K562 (cell line): Measurements from ENCODE around the gene TM9SF4. TPM values are rescaled to one million over a fixed set of nuclear protein-coding genes. Genes with fewer than 3 reads are reported as not detected.
A peak's percentile ranks its signal among the peaks of the same experiment; 100 is the strongest.

Experiments used
- ATAC-seq: fragments of 200-7000 bp; cut with Tn5 transposase; 3 replicates; pipeline ENCODE4 v1.9.1; 2020; ENCODE audit warnings: moderate library complexity
- BruUV-seq: library from RNA; stranded (reverse); fragments of 400-500 nt; replicated peaks from 2 replicates; lab custom pipeline; 2021; lab: Mats Ljungman, UMichigan
- CTCF ChIA-PET: fragments of 300-600 bp; formaldehyde crosslinking; extraction: SDS; loops from one replicate; lab custom pipeline; 2021; ENCODE audit warnings: low intra/inter-chr PET ratio; lab: Yijun Ruan, JAX
- POLR2A ChIA-PET: fragments of 300-600, 350-650 bp; sonication (Branson Sonifier 250); formaldehyde crosslinking; extraction: SDS; loops from one replicate; lab custom pipeline; 2021; ENCODE audit warnings: antibody characterized with exemption, inconsistent platforms; lab: Yijun Ruan, JAX
- DNase-seq, 4 experiments: peaks; one replicate each; pipeline versions ENCODE4 v3.0.0 to v3.0.0-alpha.2; 2011 to 2018; ENCODE audit warnings: low spot score in 3 of 4, mixed read lengths in 3 of 4; ENCODE audit errors: extremely low read depth in 1 of 4
- FAIRE-seq: peaks from 2 replicates; lab custom pipeline; 2011; peaks lifted over from hg19 to GRCh38; lab: Jason Lieb, UNC
- H2AFZ ChIP-seq: 2 replicates; pipeline ENCODE4 v1.6.0; 2011; ENCODE audit warnings: low read depth, low read length, control low read depth, inconsistent platforms
- H3K27ac ChIP-seq: fragments of 200-600 bp; 3 replicates; pipeline ENCODE4 v1.8.0; 2011; ENCODE audit warnings: low read depth, mild to moderate bottlenecking, control low read depth, inconsistent platforms, low read length, moderate library complexity, mixed read lengths; ENCODE audit errors: extremely low read depth
- H3K27me3 ChIP-seq, 2 experiments: fragments of 300-600 bp in 1 of 2; 2 replicates in 1 of 2; 3 replicates in 1 of 2; pipeline versions ENCODE4 v1.6.0 to v1.8.0; 2011; ENCODE audit warnings: inconsistent platforms in 2 of 2, low read length in 2 of 2, mild to moderate bottlenecking in 1 of 2, mixed read lengths in 1 of 2, moderate library complexity in 1 of 2; ENCODE audit not compliant: control insufficient read depth in 2 of 2, insufficient read depth in 2 of 2
- H3K36me3 ChIP-seq: fragments of 300-600 bp; 3 replicates; pipeline ENCODE4 v1.8.0; 2011; ENCODE audit warnings: mild to moderate bottlenecking, low read length, inconsistent platforms; ENCODE audit not compliant: control insufficient read depth, insufficient read depth
- H3K4me1 ChIP-seq, 2 experiments: fragments of 200-600 bp in 1 of 2; replicated peaks in 1 of 2; 2 replicates in 1 of 2; 3 replicates in 1 of 2; pipeline versions ENCODE4 v1.5.1 to v1.8.0; 2011; ENCODE audit warnings: inconsistent platforms in 2 of 2, low read length in 2 of 2, mild to moderate bottlenecking in 1 of 2, mixed read lengths in 1 of 2, moderate library complexity in 1 of 2; ENCODE audit not compliant: control insufficient read depth in 2 of 2, insufficient read depth in 2 of 2
- H3K4me2 ChIP-seq: 2 replicates; pipeline ENCODE4 v1.6.1; 2011; ENCODE audit warnings: low read length, control low read depth, inconsistent platforms, mixed read lengths; ENCODE audit not compliant: insufficient read depth
- H3K4me3 ChIP-seq: fragments of 200-600 bp; sonication (generic), shearing (Covaris generic); 2 replicates; pipeline ENCODE4 v1.5.1; 2016; ENCODE audit warnings: control low read depth, inconsistent platforms
- H3K79me2 ChIP-seq: fragments of 200-600 bp; 3 replicates; pipeline ENCODE4 v1.8.0; 2011; ENCODE audit warnings: low read length, inconsistent platforms; ENCODE audit not compliant: control insufficient read depth, insufficient read depth
- H3K9ac ChIP-seq, 2 experiments: 2 replicates each; pipeline versions ENCODE4 v1.6.0 to v1.6.1; 2011; ENCODE audit warnings: low read depth in 2 of 2, low read length in 2 of 2, control low read depth in 1 of 2, inconsistent platforms in 1 of 2, mild to moderate bottlenecking in 1 of 2, mixed read lengths in 1 of 2; ENCODE audit not compliant: insufficient read depth in 1 of 2
- H3K9me1 ChIP-seq: one replicate; pipeline ENCODE4 v1.6.0; 2011; ENCODE audit warnings: inconsistent platforms, mild to moderate bottlenecking, low read length, moderate library complexity; ENCODE audit not compliant: control insufficient read depth, insufficient read depth
- H3K9me3 ChIP-seq: replicated peaks from 2 replicates; pipeline ENCODE4 v1.5.1; 2011; ENCODE audit warnings: low read depth, low read length, inconsistent platforms; ENCODE audit not compliant: control insufficient read depth, insufficient read depth
- H4K20me1 ChIP-seq: replicated peaks from 2 replicates; pipeline ENCODE4 v1.6.1; 2011; ENCODE audit warnings: low read length, inconsistent platforms, mixed read lengths; ENCODE audit not compliant: control insufficient read depth, insufficient read depth
- RBM25 ChIP-seq: fragments of 200-400 bp; formaldehyde crosslinking; IDR thresholded peaks from 2 replicates; pipeline ENCODE4 v1.6.1; 2018; ENCODE audit warnings: low read length, low read depth, moderate library complexity; ENCODE audit not compliant: severe bottlenecking
- ZFP36 ChIP-seq: fragments of 150-350 bp; IDR thresholded peaks from 2 replicates; pipeline ENCODE4 v1.6.1; 2018; ENCODE audit warnings: low read length, low read depth; ENCODE audit not compliant: partially characterized antibody
- ZNF436 ChIP-seq: fragments of 250-450, 450-650 bp; sonication (Bioruptor Pico); formaldehyde crosslinking; IDR thresholded peaks from 2 replicates; pipeline ENCODE4 v1.7.0; 2020; ENCODE audit warnings: mild to moderate bottlenecking
- WGBS: fragments of 100-300 bp; shearing (Covaris generic); methylation state at CpG from one replicate; pipeline ENCODE4 v1.1.6; 2016; ENCODE audit warnings: low coverage, mixed read lengths; ENCODE audit not compliant: insufficient coverage; ENCODE audit errors: missing lambda C conversion rate; 5-methylcytosine and 5-hydroxymethylcytosine counted together
- in situ Hi-C: fragments of 300-500 bp; cut with MboI; formaldehyde crosslinking; loops from 4 replicates; pipeline ENCODE4 v1.15.0; 2018; ENCODE audit warnings: inconsistent platforms, mixed read lengths
- intact Hi-C: fragments of 100-400 bp; cut with micrococcal nuclease; formaldehyde crosslinking; loops from 2 replicates; pipeline ENCODE4 v1.14.2; 2022
- polyA plus RNA-seq, 8 experiments: library from polyadenylated mRNA; depleted of rRNA in 4 of 8; stranded (reverse) in 5 of 8; unstranded in 3 of 8; fragments of >200 nt; fragmentation: Nextera tagmentation in 2 of 8; fragmentation: Illumina TruSeq in 1 of 8; extraction: Ambion mirVana in 2 of 8; extraction: Trizol in 1 of 8; gene quantifications; 2 replicates each; pipeline versions ENCODE4 v1.2.1 to v1.2.3, GENCODE V29; 2011 to 2014; ENCODE audit warnings: inconsistent platforms in 1 of 8, missing spikeins in 1 of 8
- total RNA-seq, 7 experiments: library from RNA; depleted of rRNA in 6 of 7; stranded (reverse); fragments of >200 nt in 6 of 7; fragmentation: Illumina TruSeq in 2 of 7; extraction: Trizol in 2 of 7; gene quantifications; 2 replicates each; pipeline versions ENCODE4 v1.2.1 to v1.2.3, GENCODE V29; 2011 to 2021; ENCODE audit warnings: low replicate concordance in 1 of 7
- TF ChIP-seq, protein P1 (sequence below): fragments of 450-650 bp; formaldehyde crosslinking; conservative IDR thresholded peaks from 2 replicates; pipeline ENCODE4 v1.4.0; 2022; ENCODE audit warnings: mild to moderate bottlenecking, missing genetic modification characterization

The TM9SF4 gene
- total and polyA plus RNA-seq, 9 of the 15 experiments (the other 6 are each of a cell fraction or from before 2014, with no cell fraction given): 14.5 to 46.3 (median 26.9) TPM

GRCh38 chr20:32089637-32090362 lies 19.7 kb upstream of the TM9SF4 start:
- 2% methylated on average over 5 of the region's 5 CpGs for WGBS
- FAIRE-seq (no peak), ATAC-seq (no peak), DNase-seq (no peak)
- H3K4me3 ChIP-seq: no peak overlapping the region
- no peaks in the 10 kb centered on the region; a peak in 2 of 5 replicates for H3K4me1 ChIP-seq
- ChIA-PET POLR2A (interaction anchor here (0.6 to 1.2 kb wide), 4 partner anchors 11 to 372 kb away, joined by 3 to 4 read pairs (median 3); no protein-coding TSS in a partner anchor), CTCF (no interaction called here)
- no peaks in the 10 kb centered on the region for H3K9me1 ChIP-seq
- TF ChIP-seq RBM25 (peak; percentile 23), ZFP36 (peak; percentile 92), ZNF436 (CRISPR knock-in tag) (0 out of 2 replicates have a peak, but pooled peaks have one; percentile 37)
- TF ChIP-seq, protein P1, sequence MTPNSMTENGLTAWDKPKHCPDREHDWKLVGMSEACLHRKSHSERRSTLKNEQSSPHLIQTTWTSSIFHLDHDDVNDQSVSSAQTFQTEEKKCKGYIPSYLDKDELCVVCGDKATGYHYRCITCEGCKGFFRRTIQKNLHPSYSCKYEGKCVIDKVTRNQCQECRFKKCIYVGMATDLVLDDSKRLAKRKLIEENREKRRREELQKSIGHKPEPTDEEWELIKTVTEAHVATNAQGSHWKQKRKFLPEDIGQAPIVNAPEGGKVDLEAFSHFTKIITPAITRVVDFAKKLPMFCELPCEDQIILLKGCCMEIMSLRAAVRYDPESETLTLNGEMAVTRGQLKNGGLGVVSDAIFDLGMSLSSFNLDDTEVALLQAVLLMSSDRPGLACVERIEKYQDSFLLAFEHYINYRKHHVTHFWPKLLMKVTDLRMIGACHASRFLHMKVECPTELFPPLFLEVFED (CRISPR knock-in tag): no peak
- H3K9ac ChIP-seq: no peak overlapping the region
- H2AFZ ChIP-seq: no peak overlapping the region
- BruUV-seq: no TSS peak
- in situ Hi-C loops (no loop called here), intact Hi-C loops (loop anchor here (5.0 kb wide), 1 partner anchor 137 kb away; the partner anchor contains the start of gene PDRG1)
- H3K9me3 ChIP-seq: no peaks in the 10 kb centered on the region
- H3K27me3 ChIP-seq: peaks cover 30 to 70% of the 10 kb centered on the region in 2 experiments; a peak in 4 of 5 replicates
- H3K36me3 ChIP-seq: no peaks in the 10 kb centered on the region
- no peaks in the 10 kb centered on the region for H3K79me2 ChIP-seq
- H3K4me2 ChIP-seq: no peak overlapping the region
- 0 out of 2 replicates have a peak, but pooled peaks cover 6% of the 10 kb centered on the region for H4K20me1 ChIP-seq
- no peak overlapping the region for H3K27ac ChIP-seq
